ENCODE measurements around the gene UACA.

DNA sequence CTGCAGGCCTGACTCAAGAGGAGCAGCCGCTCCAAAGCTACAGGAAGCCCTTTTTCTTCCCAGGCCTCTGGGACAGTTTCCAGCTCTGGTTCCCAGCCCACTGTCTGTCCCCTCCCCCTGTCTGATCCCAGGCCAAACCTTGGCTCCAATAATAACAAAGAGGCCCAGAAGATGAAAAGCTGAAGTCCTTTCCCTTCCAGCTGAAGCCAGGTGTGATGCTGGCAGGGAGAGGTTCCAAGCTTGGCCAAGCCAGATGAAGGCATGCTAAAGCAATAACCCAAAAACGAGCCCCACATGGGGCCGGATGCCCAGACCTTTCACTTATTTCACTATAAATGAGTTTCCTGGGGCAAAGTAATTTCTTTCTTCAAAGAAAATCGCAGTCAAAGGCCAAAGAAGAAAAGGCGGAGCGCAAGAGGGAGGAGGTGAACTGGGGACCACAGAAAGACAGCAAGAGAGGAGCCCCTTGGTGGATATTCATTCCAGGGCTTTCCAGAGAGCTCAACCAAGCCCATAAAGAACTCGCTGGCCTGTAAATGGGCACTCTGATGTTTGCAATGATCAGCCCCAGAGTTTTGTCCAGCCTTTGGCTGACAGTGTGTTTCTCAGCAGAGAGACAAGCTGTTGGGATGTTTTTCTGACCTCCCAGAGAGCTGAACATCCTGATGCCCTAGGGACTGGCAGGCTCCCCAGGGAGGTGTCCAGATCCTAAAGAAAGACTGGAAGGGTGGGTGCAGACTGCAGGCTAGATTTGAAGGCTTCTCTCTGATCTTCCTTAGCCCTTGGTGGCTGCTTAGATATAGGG, 157.6 kb downstream of the UACA start:
- no peak for TF ChIP-seq POLR2A (IDR thresholded peaks at IDR 0.05; ENCODE audit: low read depth, low read length)
- TF ChIP-seq TAF1 (IDR thresholded peaks at IDR 0.05; ENCODE audit: low read depth, low read length), result no peak

All from GM12891 (cell line).